GM13976 (cell line): ENCODE data around the gene EVC2.

ENCODE experiments used
- DNase-seq: peaks from one replicate; pipeline ENCODE4 v3.0.0; 2012; ENCODE audit warnings: low spot score
- CTCF ChIP-seq: IDR thresholded peaks from 2 replicates; pipeline ENCODE4 v1.5.1; 2012; ENCODE audit warnings: borderline replicate concordance, mild to moderate bottlenecking; ENCODE audit not compliant: insufficient read depth; ENCODE audit errors: extremely low read depth, missing control alignments, control extremely low read depth
- in situ Hi-C: fragments of 300-500 bp; cut with MboI; formaldehyde crosslinking; loops from one replicate; pipeline ENCODE4 v1.12.0; 2022; ENCODE audit warnings: low sequenced_read_pairs, mixed read lengths, inconsistent platforms; ENCODE audit not compliant: unreplicated experiment

The EVC2 gene

GRCh38 chr4:5755161-5755560 is 46.8 kb upstream of the EVC2 start:
- in situ Hi-C loops = no loop called here
- DNase-seq = no peak
- no peak for TF ChIP-seq CTCF

- in situ Hi-C loops = no loop called here
- no peak for DNase-seq
- TF ChIP-seq CTCF = no peak
Measured at GRCh38 chr4:5754529-5754881, 46.1 kb upstream of the EVC2 start.

GRCh38 chr4:5753766-5754528 is 45.6 kb upstream of the EVC2 start:
- TF ChIP-seq CTCF = no peak
- in situ Hi-C loops = no loop called here
- no peak for DNase-seq

GRCh38 chr4:5753366-5753765 is 45.0 kb upstream of the EVC2 start:
- in situ Hi-C loops = no loop called here
- TF ChIP-seq CTCF = no peak
- DNase-seq = no peak

- in situ Hi-C loops = no loop called here
- no peak for DNase-seq
- TF ChIP-seq CTCF = no peak
Measured at GRCh38 chr4:5752376-5753184, 44.2 kb upstream of the EVC2 start.

- no peak for DNase-seq
- TF ChIP-seq CTCF = no peak
- in situ Hi-C loops = no loop called here
Measured at GRCh38 chr4:5751666-5752375, 43.5 kb upstream of the EVC2 start.
